BLaER1 treated with 17β-estradiol and CSF1 and Interleukin-3, amounts not matched to agents 10 nM and 100 nM (cell line): Measurements from ENCODE around the gene UCK1.

ENCODE experiments used
- H3K27ac ChIP-seq, 11 experiments: shearing (Covaris generic); formaldehyde crosslinking; 2 replicates each; pipeline ENCODE4 v1.8.1; 2022
- H3K27me3 ChIP-seq, 11 experiments: shearing (Covaris generic); formaldehyde crosslinking; 2 replicates each; pipeline ENCODE4 v1.8.1; 2022
- H3K36me3 ChIP-seq, 11 experiments: shearing (Covaris generic); formaldehyde crosslinking; 2 replicates each; pipeline ENCODE4 v1.8.1; 2022
- H3K4me1 ChIP-seq, 10 experiments: shearing (Covaris generic); formaldehyde crosslinking; 2 replicates each; pipeline ENCODE4 v1.8.1; 2022
- H3K4me2 ChIP-seq, 11 experiments: shearing (Covaris generic); formaldehyde crosslinking; 2 replicates each; pipeline ENCODE4 v1.8.1; 2022
- H3K4me3 ChIP-seq, 10 experiments: shearing (Covaris generic); formaldehyde crosslinking; 2 replicates each; pipeline ENCODE4 v1.8.1; 2022
- H3K9ac ChIP-seq, 11 experiments: shearing (Covaris generic); formaldehyde crosslinking; 2 replicates each; pipeline ENCODE4 v1.8.1; 2022
- H3K9me3 ChIP-seq, 11 experiments: shearing (Covaris generic); formaldehyde crosslinking; replicated peaks in 1 of 11; 2 replicates each; pipeline ENCODE4 v1.8.1; 2022
- H4K20me1 ChIP-seq, 11 experiments: shearing (Covaris generic); formaldehyde crosslinking; 2 replicates each; pipeline ENCODE4 v1.8.1; 2022
- Cebpa-rat ChIP-seq, 11 experiments: shearing (Covaris generic); IDR thresholded peaks; 2 replicates each; pipeline ENCODE4 v1.8.1; 2022

The UCK1 gene

DNA sequence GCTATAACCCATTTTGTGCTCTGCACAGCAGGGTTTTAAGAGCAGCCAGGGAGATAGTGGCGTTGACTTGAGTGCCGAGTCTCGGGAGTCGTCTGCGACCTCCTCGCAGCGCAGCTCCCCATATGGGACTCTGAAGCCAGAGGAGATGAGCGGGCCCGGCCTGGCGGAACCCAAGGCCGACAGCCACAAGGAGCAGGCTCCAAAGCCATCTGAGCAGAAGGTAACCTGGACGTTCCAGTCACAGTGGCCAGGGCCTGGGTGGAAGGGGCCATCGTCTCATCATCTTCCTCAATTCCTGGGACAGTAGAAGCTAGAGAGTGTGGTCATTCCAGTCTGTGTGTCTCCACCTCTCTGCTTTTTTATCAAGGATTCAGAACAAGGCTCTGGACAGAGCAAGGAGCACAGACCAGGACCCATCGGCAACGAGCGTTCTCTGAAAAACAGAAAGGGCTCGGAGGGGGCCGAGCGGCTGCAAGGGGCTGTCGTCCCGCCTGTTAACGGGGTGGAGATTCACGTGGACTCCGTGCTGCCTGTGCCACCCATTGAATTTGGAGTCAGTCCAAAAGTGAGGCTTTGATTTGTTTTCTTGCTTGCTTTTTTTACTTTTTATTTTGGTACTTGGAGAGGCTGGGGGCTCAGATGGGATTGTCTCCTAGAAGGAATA lies 48.6 kb downstream of the UCK1 start:
- Histone ChIP-seq H3K4me3 (no peak overlapping the region), H3K4me2 (no peak overlapping the region), H3K27ac (no peak overlapping the region), H3K4me1 (peaks cover 0 to 45% (median 34%) of the 10 kb centered on the region in 10 experiments; a peak in 15 of 20 replicates), H3K9me3 (no peaks in the 10 kb centered on the region), H3K36me3 (peaks cover 98 to 100% (median 100%) of the 10 kb centered on the region in 11 experiments), H3K27me3 (no peaks in the 10 kb centered on the region), H4K20me1 (peaks cover 80 to 100% (median 99%) of the 10 kb centered on the region in 11 experiments; a peak in 21 of 22 replicates), H3K9ac (peak overlapping the region in 3 of 11 experiments; percentile 4 to 19 (median 18); a peak in 1 of 22 replicates)
- no peak for TF ChIP-seq Cebpa-rat (IDR thresholded peaks at IDR 0.05)

DNA sequence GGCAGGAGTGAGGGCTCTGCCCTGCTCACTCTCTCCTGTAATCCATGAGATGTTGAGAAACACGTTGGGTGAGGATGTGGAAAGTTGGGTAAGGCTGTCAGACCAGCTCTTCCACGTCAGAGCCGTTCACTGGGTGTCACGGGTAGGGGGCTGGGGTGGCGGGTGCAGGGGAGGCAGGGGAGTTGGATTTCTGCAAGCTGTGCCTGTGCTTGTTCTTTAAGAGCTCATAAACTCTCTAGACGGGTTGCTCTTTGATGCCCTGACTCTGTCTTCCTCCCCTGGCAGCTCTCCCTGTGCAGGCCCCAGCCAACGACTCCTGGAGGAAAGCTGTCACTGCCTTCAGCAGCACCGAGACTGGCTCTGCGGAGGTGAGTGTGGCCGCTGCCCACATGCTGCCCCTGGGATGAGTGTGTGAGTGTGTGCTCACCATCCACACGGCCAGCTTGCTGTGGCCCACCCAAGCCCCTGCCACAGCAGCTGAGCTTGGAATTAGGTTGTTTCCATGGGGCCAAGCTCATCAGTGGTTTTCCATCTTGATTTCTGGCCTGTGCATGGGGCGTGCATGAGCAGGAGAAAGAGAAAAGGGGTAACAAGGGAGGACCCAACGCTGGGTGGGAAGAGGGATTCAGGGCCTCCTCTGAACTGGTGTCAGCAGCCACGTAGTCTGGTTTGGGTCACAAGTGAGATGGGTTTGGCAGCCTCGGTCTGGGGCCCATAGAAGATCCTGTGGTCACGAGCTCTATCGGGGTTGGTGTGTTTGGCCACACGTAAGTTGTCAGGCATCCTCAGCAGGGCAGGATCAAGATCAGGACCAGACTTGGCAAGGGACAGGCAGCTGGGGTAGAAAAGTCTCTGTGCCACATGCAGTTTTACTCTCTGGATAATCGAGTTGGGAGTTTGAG lies 49.4 kb downstream of the UCK1 start:
- no peak overlapping the region for H3K4me3 ChIP-seq
- H3K9me3 ChIP-seq = no peaks in the 10 kb centered on the region
- no peak overlapping the region for H3K27ac ChIP-seq
- no peaks in the 10 kb centered on the region for H3K27me3 ChIP-seq
- peaks cover 82 to 100% (median 99%) of the 10 kb centered on the region in 11 experiments; a peak in 21 of 22 replicates for H4K20me1 ChIP-seq
- H3K9ac ChIP-seq = peak overlapping the region in 1 of 11 experiments; percentile 18; a peak in 1 of 22 replicates
- H3K4me1 ChIP-seq = peaks cover 0 to 37% (median 26%) of the 10 kb centered on the region in 10 experiments; a peak in 15 of 20 replicates
- no peak for TF ChIP-seq Cebpa-rat (IDR thresholded peaks at IDR 0.05)
- H3K4me2 ChIP-seq = no peak overlapping the region
- peaks cover 98 to 100% (median 100%) of the 10 kb centered on the region in 11 experiments for H3K36me3 ChIP-seq

DNA sequence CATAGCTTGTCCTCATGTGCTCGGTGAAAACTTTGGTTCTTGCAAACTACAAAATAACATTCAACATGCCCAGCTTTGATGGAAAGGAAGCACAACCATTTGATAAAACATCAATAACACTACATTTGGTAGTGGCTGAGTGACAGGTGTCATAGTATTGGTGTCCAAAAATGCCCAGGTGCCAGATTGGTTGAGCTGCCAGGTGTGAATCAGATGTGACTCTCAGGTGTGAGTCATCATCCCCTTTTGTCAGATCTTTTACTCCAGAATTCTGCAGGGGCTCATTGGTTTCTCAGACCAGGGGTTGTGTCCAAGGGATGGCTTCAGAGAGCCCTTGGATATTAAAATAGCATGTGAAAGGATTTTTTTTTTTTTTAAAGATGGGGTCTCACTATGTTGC lies 50.8 kb downstream of the UCK1 start:
- Histone ChIP-seq H3K4me2 (no peak overlapping the region), H3K4me1 (peaks cover 0 to 22% (median 12%) of the 10 kb centered on the region in 10 experiments; a peak in 14 of 20 replicates), H4K20me1 (peaks cover 84 to 100% (median 99%) of the 10 kb centered on the region in 11 experiments; a peak in 21 of 22 replicates), H3K4me3 (no peak overlapping the region), H3K9me3 (no peaks in the 10 kb centered on the region), H3K27me3 (no peaks in the 10 kb centered on the region), H3K9ac (no peak overlapping the region), H3K36me3 (peaks cover 98 to 100% (median 100%) of the 10 kb centered on the region in 11 experiments), H3K27ac (no peak overlapping the region)
- TF ChIP-seq Cebpa-rat (IDR thresholded peaks at IDR 0.05) = no peak

DNA sequence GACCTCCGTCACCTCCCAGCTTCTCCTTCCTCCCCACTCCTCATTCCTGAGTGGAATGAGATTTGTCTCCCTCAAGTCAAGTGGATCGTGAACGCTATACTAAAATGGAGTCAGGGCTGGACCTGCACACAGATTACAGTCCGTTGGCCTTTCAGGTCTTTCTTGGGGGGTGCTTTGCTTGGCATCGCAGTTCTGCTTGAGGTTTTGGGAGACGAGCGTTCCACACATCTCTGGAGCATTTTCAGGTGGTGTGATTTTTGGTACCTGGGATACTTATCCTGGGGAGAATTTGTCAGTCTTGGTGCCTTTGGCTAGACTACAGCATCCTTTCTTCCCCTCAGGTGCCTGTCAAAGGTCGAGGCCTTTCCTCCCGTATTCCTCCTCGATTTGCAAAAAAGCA lies 52.2 kb downstream of the UCK1 start:
- no peak overlapping the region for H3K4me2 ChIP-seq
- H3K4me3 ChIP-seq = no peak overlapping the region
- H3K36me3 ChIP-seq = peaks cover 98 to 100% (median 100%) of the 10 kb centered on the region in 11 experiments
- H4K20me1 ChIP-seq = peaks cover 87 to 100% (median 99%) of the 10 kb centered on the region in 11 experiments; a peak in 21 of 22 replicates
- no peaks in the 10 kb centered on the region for H3K27me3 ChIP-seq
- no peaks in the 10 kb centered on the region for H3K9me3 ChIP-seq
- H3K9ac ChIP-seq = no peak overlapping the region
- no peak for TF ChIP-seq Cebpa-rat (IDR thresholded peaks at IDR 0.05)
- no peak overlapping the region for H3K27ac ChIP-seq
- H3K4me1 ChIP-seq = peaks cover 0 to 9% (median under 1%) of the 10 kb centered on the region in 10 experiments; a peak in 4 of 20 replicates

DNA sequence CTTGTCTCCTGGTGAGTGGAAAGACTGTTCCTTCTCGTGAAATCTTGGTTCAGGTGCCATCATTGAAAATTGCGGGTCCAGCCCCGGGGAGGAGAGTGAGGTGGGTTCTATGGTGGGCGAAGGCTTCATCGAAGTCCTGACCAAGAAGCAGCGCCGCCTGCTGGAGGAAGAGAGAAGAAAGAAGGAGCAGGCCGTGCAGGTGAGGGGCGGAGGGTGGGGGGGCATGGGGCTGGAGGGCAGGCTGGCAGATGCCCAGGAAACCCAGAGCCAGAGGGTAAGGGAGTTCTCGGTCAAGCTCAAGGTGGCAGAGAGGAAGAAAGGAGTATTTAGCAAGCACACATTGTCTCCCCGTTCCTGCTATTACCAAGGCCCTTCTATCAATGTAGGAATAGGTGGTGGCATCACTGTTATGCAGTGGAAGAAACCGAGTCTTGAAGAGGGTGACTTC lies 52.6 kb downstream of the UCK1 start:
- no peaks in the 10 kb centered on the region for H3K27me3 ChIP-seq
- H4K20me1 ChIP-seq = peaks cover 87 to 100% (median 99%) of the 10 kb centered on the region in 11 experiments; a peak in 21 of 22 replicates
- peaks cover 0 to 5% (median 0%) of the 10 kb centered on the region in 10 experiments; a peak in 4 of 20 replicates for H3K4me1 ChIP-seq
- no peak for TF ChIP-seq Cebpa-rat (IDR thresholded peaks at IDR 0.05)
- no peak overlapping the region for H3K4me2 ChIP-seq
- no peak overlapping the region for H3K4me3 ChIP-seq
- peaks cover 98 to 100% (median 100%) of the 10 kb centered on the region in 11 experiments for H3K36me3 ChIP-seq
- H3K9ac ChIP-seq = no peak overlapping the region
- H3K9me3 ChIP-seq = no peaks in the 10 kb centered on the region
- no peak overlapping the region for H3K27ac ChIP-seq

DNA sequence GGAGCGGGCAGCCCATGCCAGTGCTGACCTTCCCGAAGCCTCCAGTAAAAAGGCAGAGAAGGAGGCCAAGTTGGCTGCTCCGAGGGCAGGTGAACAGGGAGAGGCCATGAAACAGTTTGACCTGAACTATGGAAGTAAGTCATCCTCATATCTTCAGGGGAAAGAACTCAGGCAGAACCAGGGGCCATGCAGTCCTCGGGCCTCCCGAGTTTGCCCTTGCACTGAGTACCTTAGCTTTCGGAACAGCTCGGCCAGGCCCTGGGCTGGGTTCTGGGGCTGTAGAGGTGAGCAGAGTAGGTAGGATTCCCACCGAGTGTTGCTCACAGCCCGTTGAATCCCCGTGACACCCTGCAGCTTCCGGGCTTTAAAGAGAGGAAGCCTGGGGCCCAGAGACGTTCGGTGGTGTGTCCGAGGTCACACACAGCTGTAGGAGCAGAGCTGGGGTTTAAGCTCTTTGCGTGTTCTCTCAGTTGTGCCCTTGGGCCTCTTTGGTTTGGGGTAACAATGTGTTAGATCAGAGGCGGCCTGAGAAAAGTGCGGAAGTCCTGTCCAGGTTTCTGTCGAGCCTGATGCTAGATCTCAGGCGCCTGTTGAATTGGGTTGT lies 53.1 kb downstream of the UCK1 start:
- H3K4me3 ChIP-seq = no peak overlapping the region
- no peak overlapping the region for H3K9ac ChIP-seq
- no peak overlapping the region for H3K27ac ChIP-seq
- H4K20me1 ChIP-seq = peaks cover 88 to 100% (median 99%) of the 10 kb centered on the region in 11 experiments; a peak in 21 of 22 replicates
- no peaks in the 10 kb centered on the region for H3K27me3 ChIP-seq
- H3K36me3 ChIP-seq = peaks cover 98 to 100% (median 100%) of the 10 kb centered on the region in 11 experiments
- H3K4me2 ChIP-seq = no peak overlapping the region
- no peaks in the 10 kb centered on the region; a peak in 1 of 20 replicates for H3K4me1 ChIP-seq
- no peak for TF ChIP-seq Cebpa-rat (IDR thresholded peaks at IDR 0.05)
- no peaks in the 10 kb centered on the region for H3K9me3 ChIP-seq

DNA sequence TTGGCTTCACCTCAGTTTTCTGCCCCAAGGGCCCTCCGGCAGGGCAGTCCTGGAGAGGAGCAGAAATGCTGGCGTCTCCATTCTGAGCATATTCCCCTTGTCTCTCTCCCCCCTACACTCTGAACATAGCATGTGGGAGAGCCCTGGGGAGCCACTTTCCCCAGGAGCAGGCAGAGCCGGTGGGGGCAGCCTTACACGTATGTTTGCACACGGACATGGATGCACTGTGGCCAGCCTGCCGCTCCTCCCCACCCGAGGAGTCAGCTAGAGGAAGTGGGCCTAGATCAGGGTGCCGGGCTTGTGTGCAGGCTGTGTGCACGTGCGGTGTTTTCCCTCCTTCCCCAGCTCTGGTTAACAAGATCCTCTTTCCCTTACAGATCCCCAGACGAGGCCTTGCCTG lies 53.7 kb downstream of the UCK1 start:
- H3K9ac ChIP-seq = no peak overlapping the region
- H4K20me1 ChIP-seq = peaks cover 88 to 100% (median 99%) of the 10 kb centered on the region in 11 experiments; a peak in 21 of 22 replicates
- peaks cover 98 to 100% (median 100%) of the 10 kb centered on the region in 11 experiments for H3K36me3 ChIP-seq
- H3K9me3 ChIP-seq = no peaks in the 10 kb centered on the region
- no peak overlapping the region for H3K4me2 ChIP-seq
- H3K27ac ChIP-seq = no peak overlapping the region
- no peaks in the 10 kb centered on the region for H3K4me1 ChIP-seq
- no peak for TF ChIP-seq Cebpa-rat (IDR thresholded peaks at IDR 0.05)
- no peaks in the 10 kb centered on the region for H3K27me3 ChIP-seq
- no peak overlapping the region for H3K4me3 ChIP-seq

DNA sequence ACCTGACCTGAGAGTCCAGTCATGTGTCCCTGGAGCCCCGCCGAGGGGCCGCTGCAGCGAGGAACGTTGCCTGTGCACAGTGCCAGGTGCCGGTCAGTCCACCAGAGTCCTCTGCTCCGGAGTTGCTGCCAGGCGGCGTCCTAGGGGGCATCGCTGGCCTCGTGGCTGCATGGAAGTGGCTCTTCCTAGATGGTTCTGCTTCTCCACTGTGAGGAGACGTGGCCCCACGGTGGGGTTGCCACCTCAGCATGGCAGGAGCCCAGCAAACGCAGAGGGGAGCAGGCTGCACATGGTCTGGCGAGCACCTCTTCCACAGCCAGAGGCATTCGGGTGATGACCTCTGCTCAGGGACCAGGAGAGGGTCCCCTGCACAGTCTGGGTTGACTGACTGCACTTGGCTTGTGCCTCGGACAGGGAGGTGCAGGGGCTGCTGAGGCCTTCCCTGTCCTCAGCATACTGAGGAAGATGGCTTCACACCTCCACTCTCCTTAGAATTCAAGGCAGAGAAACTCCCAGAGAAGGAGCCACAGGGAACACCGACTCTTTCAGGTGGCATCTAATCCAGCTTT lies 54.2 kb downstream of the UCK1 start:
- no peak overlapping the region for H3K9ac ChIP-seq
- no peaks in the 10 kb centered on the region for H3K27me3 ChIP-seq
- no peaks in the 10 kb centered on the region for H3K4me1 ChIP-seq
- TF ChIP-seq Cebpa-rat (IDR thresholded peaks at IDR 0.05) = no peak
- H3K4me2 ChIP-seq = no peak overlapping the region
- no peak overlapping the region for H3K4me3 ChIP-seq
- H3K9me3 ChIP-seq = no peaks in the 10 kb centered on the region
- H3K36me3 ChIP-seq = peaks cover 98 to 100% (median 99%) of the 10 kb centered on the region in 11 experiments
- H3K27ac ChIP-seq = no peak overlapping the region
- peaks cover 87 to 100% (median 99%) of the 10 kb centered on the region in 11 experiments; a peak in 21 of 22 replicates for H4K20me1 ChIP-seq
